HG02852 (cell line): Measurements from ENCODE around the gene HTR4.
"Not testable (repeated sequence)": the region's sequence is repeated elsewhere in the genome, so short reads cannot be mapped to it uniquely, and the experiment has no call there.

Source experiments
- ATAC-seq: cut with Tn5 transposase; IDR thresholded peaks from one replicate; pipeline ENCODE4 v1.9.1; 2021; ENCODE audit warnings: mild to moderate bottlenecking, moderate library complexity; ENCODE audit not compliant: unreplicated experiment

Gene HTR4

GRCh38 chr5:148482697-148483462 is 171.4 kb downstream of the HTR4 start:
- peak; percentile 91 for ATAC-seq

DNA sequence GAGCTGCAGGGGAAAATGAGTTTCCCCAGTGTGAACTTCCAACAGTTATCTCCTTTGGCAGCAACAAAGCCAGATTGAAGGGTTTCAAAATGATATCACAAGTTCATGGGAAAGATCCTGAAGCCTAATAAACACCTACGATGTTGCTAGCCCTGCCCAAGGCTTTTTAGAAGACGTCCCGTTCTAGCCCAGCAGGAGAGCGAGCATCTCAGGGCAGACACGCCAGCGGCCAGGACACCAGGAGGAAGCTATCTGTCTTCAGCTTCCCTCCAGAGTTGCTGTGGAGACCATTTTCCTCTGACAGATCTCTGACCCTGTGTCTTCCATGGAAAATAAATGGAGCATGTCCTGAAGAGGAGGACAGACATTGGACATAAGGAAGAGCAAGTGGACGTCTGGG is 172.1 kb downstream of the HTR4 start:
- no peak for ATAC-seq

DNA sequence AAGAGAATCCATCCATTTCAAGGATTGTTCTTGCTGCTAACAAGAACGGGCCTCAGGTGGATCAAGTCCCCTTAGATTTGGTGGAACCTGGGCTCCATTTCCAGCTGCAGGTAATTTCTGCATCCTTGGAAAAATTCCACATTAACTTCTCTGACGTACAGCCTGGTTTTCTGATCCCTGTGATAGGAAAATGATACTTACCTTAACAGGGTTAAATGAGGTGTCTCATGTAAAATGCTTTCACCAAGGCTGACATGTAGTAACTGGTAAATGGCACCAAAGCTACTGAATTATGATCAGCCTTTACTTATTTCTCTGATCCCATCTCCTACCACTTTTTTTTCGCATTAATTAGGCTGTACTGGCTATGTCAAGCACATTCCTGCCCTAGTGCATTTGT is 176.9 kb downstream of the HTR4 start:
- no peak for ATAC-seq

DNA sequence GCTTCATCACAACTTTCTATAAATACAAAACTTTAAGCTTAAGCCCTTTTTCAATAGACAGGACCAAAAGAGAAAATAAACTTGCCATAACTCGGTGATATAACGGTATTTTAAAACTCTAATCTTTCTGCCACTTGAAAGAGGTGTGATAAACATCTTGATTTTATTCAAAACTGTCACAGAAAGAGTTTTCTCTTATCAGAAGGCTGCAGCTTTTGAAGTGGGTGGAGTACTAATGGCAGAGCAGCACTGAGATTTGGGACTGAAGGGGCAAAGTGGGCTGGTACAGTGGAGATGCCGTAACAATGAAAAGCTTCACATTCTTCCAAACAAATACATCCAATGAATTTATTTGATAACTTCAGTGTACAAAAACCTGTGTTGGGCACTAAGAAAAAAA is 178.0 kb downstream of the HTR4 start:
- no peak for ATAC-seq

GRCh38 chr5:148474025-148474511 is 180.3 kb downstream of the HTR4 start:
- no peak for ATAC-seq

- ATAC-seq, result no peak
Observed at GRCh38 chr5:148471379-148471778, 182.9 kb downstream of the HTR4 start.

DNA sequence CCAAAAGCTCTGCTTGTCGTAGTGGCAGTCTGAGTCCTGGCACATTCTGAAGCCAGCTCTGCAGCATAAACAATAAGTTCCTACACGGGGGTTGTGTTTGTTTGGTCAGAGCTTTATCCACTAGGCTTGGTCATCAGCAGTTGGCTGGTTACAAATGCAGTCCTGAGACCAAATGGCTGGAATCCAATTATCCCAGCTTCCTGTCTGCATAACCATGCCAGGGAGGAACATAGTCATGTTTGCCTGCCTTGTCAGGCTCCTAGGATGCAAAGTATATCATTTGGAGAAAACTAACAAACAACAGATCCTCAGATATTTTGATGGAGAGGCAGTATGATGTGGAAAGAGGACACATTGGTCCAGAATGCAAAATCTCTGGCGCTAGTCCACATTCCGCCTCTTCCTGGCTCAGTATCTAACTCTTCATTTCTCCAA is 184.8 kb downstream of the HTR4 start:
- ATAC-seq, result no peak

DNA sequence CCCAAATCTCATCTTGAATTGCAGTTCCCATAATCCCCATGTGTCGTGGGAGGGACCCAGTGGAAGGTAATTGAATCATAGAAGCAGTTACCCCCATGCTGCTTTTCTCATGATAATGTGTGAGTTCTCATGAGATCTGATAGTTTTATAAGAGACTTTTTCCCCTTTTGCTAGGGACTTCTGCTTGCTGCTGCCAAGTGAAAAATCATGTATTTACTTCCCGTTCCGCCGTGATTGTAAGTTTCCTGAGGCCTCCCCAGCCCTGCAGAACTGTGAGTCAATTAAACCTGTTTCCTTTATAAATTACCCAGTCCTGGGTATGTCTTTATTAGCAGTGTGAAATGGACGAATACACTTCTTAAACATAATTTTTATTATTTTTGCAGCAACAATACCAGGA is 185.6 kb downstream of the HTR4 start:
- not testable (repeated sequence) for ATAC-seq

- ATAC-seq, result no peak
Observed at GRCh38 chr5:148467958-148468357, 186.4 kb downstream of the HTR4 start.

DNA sequence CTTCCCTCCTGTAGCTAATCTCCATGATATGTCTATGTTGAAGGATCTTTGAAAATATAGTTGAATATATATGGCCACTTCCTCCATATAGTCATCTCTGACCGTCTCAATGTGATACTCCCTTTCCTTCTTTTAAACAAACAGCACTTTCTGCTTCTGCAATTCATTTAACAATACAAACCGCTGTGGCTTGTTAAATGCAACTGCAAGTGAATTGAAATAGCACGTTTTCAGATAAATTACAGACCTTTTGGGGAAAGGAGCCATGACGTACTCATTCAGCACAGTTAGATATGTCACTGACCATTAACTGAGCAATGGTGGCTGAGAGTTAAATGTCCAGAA is 188.1 kb downstream of the HTR4 start:
- ATAC-seq, result no peak

GRCh38 chr5:148465381-148466235 is 188.7 kb downstream of the HTR4 start:
- no peak for ATAC-seq

DNA sequence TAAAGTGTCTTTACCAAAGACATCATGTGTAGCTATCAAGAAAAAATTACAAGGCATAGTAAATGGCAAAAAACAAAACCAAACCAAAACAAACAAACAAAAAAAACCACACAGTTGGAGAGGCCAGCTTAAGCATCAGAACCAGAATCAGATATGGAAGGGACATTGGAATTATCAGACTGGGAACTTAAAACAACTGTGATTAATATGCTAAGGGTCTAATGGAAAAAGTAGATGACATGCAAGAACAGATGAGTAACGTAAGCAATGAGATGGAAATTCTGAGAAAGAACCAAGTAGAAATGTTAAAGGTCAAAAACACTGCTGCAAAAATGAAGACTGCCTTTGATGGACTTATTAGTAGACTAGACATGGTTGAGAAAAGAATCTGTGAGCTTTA is 194.7 kb downstream of the HTR4 start:
- ATAC-seq, result no peak

- ATAC-seq, result no peak
Observed at GRCh38 chr5:148458036-148458888, 196.1 kb downstream of the HTR4 start.

- ATAC-seq, result peak; percentile 52
Observed at GRCh38 chr5:148457183-148457620, 197.1 kb downstream of the HTR4 start.

DNA sequence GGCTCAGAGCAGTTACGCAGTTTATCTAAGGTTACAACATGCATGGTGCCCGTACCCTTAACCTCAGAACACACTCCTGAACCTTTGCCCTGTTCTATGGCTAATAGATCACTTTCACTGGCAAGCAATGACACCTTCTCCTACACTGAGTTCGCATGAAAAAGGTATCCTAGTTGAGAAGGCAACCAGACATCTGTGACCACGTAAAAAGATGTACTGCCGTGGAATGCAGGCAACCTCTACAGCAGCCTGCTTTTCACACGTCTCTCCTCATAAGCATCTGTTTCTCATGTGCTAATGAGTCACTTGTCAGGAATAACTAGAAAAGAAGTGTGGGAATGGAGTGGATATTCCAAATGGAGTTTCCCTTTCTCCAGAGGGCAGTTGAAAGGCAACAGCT is 199.1 kb downstream of the HTR4 start:
- ATAC-seq, result no peak

DNA sequence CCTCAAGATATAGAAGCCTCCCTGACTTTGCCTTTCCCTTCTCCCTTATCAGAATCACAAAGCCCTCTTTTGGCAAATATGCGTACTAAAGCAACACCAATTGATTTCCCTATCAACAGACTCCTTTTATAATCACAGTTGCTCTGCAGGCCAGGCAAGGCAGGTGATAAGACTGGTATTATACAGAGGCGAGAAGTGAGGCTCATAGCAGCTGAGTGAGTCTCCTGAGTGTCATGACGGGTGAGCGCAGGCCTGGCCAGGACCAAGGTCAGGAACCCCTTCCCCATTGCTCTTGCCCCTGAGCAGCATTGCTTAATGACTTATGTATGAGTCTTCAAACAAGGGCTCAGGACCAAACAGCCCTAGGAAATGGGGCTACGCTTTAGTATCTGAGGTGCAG is 199.8 kb downstream of the HTR4 start:
- ATAC-seq, result no peak

DNA sequence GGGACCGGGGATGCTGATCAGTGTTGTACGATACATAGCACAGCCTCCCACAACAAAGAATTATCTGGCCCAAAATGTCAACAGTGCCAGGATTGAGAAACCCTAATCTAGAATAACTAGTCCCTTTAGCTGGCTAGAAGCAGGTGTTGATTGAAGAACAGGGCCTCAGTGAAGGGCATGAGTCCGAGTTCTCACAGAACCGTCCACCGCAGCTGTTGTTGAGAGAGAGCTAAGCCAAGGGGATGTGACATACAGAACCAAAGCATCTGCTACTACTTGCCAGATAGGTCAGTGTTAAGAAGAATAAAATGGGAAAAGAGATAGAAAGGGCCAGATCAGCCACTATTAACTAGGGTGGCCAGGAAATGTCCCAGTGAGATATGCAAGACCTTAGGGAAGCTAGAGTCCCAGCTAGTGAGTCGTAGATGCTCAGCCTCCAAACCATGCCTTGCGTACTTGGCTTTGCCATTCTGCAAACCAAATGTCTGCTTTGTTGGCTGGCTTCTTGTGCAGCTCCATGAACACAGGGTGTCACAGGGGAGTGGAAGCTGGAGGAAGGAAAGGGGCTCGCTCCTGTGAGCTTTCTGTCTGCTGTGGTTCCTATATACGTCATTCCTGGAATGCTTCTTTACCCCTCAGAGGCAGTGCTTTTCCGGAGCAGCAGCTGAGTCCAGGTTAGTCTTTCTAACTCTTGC is 201.7 kb downstream of the HTR4 start:
- no peak for ATAC-seq

- no peak for ATAC-seq
Observed at GRCh38 chr5:148446611-148447010, 207.7 kb downstream of the HTR4 start.

DNA sequence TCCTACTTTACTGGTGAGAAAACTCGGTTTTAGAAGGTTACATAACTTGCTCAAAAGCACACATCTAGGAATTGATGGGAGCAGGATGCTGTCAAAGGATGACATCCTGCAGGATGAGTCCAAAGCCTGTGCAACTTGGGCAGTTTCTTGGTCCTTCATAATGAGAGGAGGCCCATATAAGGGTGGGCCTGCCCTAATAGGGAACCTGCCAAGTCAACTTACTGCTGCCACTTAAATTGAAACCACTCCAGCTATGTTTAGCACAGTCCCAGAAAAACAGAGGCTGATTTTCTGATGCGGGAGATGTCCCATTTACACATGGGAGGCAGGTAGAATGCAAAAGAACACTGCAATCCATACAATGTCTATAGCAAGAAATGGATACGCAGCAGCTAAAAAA is 208.7 kb downstream of the HTR4 start:
- no peak for ATAC-seq

- peak; percentile 87 for ATAC-seq
Observed at GRCh38 chr5:148443998-148444397, 210.3 kb downstream of the HTR4 start.

GRCh38 chr5:148443241-148443640 is 211.1 kb downstream of the HTR4 start:
- ATAC-seq, result no peak
